IMR-90 (cell line): ENCODE measurements around the gene ZFYVE21. TPM values are rescaled to one million over a fixed set of nuclear protein-coding genes. Genes with fewer than 3 reads are reported as not detected.

ENCODE experiments used
- ATAC-seq: fragments of 200-7000 bp; cut with Tn5 transposase; 2 replicates; pipeline ENCODE4 v1.9.1; 2020; ENCODE audit warnings: low read depth, mild to moderate bottlenecking, moderate library complexity
- BruUV-seq: library from RNA; stranded (reverse); fragments of 400-500 nt; replicated peaks from 2 replicates; lab custom pipeline; 2021; lab: Mats Ljungman, UMichigan
- CTCF ChIA-PET: fragments of 300-600 bp; formaldehyde crosslinking; extraction: SDS; loops from one replicate; lab custom pipeline; 2021; ENCODE audit warnings: antibody characterized with exemption; lab: Yijun Ruan, JAX
- POLR2A ChIA-PET: fragments of 300-600 bp; sonication (Branson Sonifier 250); formaldehyde crosslinking; loops from one replicate; lab custom pipeline; 2022; ENCODE audit warnings: antibody characterized with exemption; ENCODE audit not compliant: unreplicated experiment; lab: Charles Lee
- DNase-seq: peaks from one replicate; pipeline ENCODE4 v3.0.0; 2013
- H2AFZ ChIP-seq: replicated peaks from 2 replicates; pipeline ENCODE3; 2013; ENCODE audit warnings: low read length, mild to moderate bottlenecking; ENCODE audit not compliant: poor library complexity
- H2AK5ac ChIP-seq: 2 replicates; pipeline ENCODE4 v1.6.1; 2013; ENCODE audit warnings: low read depth, low read length, inconsistent platforms
- H2AK9ac ChIP-seq: replicated peaks from 2 replicates; pipeline ENCODE3; 2013; ENCODE audit warnings: mild to moderate bottlenecking, low read depth, low read length, moderate library complexity; ENCODE audit not compliant: poor library complexity
- H2BK120ac ChIP-seq: 2 replicates; pipeline ENCODE4 v1.6.1; 2013; ENCODE audit warnings: low read depth, low read length, inconsistent platforms
- H2BK15ac ChIP-seq: 3 replicates; pipeline ENCODE4 v1.6.1; 2013; ENCODE audit warnings: low read depth, low read length, inconsistent platforms
- H2BK20ac ChIP-seq: 2 replicates; pipeline ENCODE4 v1.6.1; 2013; ENCODE audit warnings: low read depth, mild to moderate bottlenecking, inconsistent platforms, low read length, moderate library complexity
- H2BK5ac ChIP-seq: 2 replicates; pipeline ENCODE4 v1.6.1; 2013; ENCODE audit warnings: mild to moderate bottlenecking, low read depth, low read length, inconsistent platforms; ENCODE audit not compliant: poor library complexity, severe bottlenecking
- H3K14ac ChIP-seq: replicated peaks from 2 replicates; pipeline ENCODE4 v1.6.1; 2013; ENCODE audit warnings: low read depth, low read length, inconsistent platforms
- H3K18ac ChIP-seq: 2 replicates; pipeline ENCODE4 v1.6.1; 2013; ENCODE audit warnings: low read depth, low read length, control low read depth
- H3K23ac ChIP-seq: 2 replicates; pipeline ENCODE4 v1.6.1; 2013; ENCODE audit warnings: low read depth, low read length, inconsistent platforms
- H3K27ac ChIP-seq: 2 replicates; pipeline ENCODE4 v1.5.1; 2013; ENCODE audit warnings: mild to moderate bottlenecking, control low read depth, low read length; ENCODE audit not compliant: insufficient read depth
- H3K27me3 ChIP-seq: 2 replicates; pipeline ENCODE4 v1.6.1; 2013; ENCODE audit warnings: low read length; ENCODE audit not compliant: control insufficient read depth, insufficient read depth
- H3K36me3 ChIP-seq: 2 replicates; pipeline ENCODE4 v1.6.1; 2013; ENCODE audit warnings: low read length, mixed read lengths; ENCODE audit not compliant: control insufficient read depth, insufficient read depth
- H3K4ac ChIP-seq: 2 replicates; pipeline ENCODE4 v1.6.1; 2013; ENCODE audit warnings: low read depth, low read length, inconsistent platforms
- H3K4me1 ChIP-seq: 2 replicates; pipeline ENCODE4 v1.6.1; 2013; ENCODE audit warnings: low read length, mixed read lengths; ENCODE audit not compliant: control insufficient read depth, insufficient read depth
- H3K4me2 ChIP-seq: 2 replicates; pipeline ENCODE4 v1.6.1; 2013; ENCODE audit warnings: low read depth, mild to moderate bottlenecking, control low read depth, low read length, moderate library complexity
- H3K4me3 ChIP-seq: 2 replicates; pipeline ENCODE4 v1.5.1; 2013; ENCODE audit warnings: low read depth, mild to moderate bottlenecking, control low read depth, low read length, moderate library complexity; ENCODE audit not compliant: insufficient read depth
- H3K56ac ChIP-seq: 2 replicates; pipeline ENCODE4 v1.6.1; 2013; ENCODE audit warnings: low read length, inconsistent platforms; ENCODE audit not compliant: insufficient read depth; ENCODE audit errors: extremely low read depth
- H3K79me1 ChIP-seq, 2 experiments: 2 replicates each; pipeline ENCODE4 v1.6.1; 2013; ENCODE audit warnings: low read length in 2 of 2, inconsistent platforms in 1 of 2, low read depth in 1 of 2
- H3K9ac ChIP-seq: 2 replicates; pipeline ENCODE4 v1.6.1; 2013; ENCODE audit warnings: low read depth, low read length, control low read depth
- H3K9me1 ChIP-seq: 2 replicates; pipeline ENCODE4 v1.6.1; 2013; ENCODE audit warnings: low read length, inconsistent platforms; ENCODE audit not compliant: insufficient read depth
- H3K9me3 ChIP-seq: 2 replicates; pipeline ENCODE4 v1.6.1; 2013; ENCODE audit warnings: low read length; ENCODE audit not compliant: control insufficient read depth, insufficient read depth
- H4K20me1 ChIP-seq: 2 replicates; pipeline ENCODE4 v1.6.1; 2013; ENCODE audit warnings: low read length, inconsistent platforms; ENCODE audit not compliant: insufficient read depth
- H4K5ac ChIP-seq: 2 replicates; pipeline ENCODE4 v1.6.1; 2013; ENCODE audit warnings: mild to moderate bottlenecking, low read depth, low read length, control low read depth
- H4K8ac ChIP-seq, 2 experiments: 2 replicates each; pipeline ENCODE4 v1.6.1; 2013; ENCODE audit warnings: low read depth in 2 of 2, low read length in 2 of 2, control low read depth in 1 of 2, inconsistent platforms in 1 of 2
- H4K91ac ChIP-seq: 2 replicates; pipeline ENCODE4 v1.6.1; 2013; ENCODE audit warnings: low read depth, low read length, inconsistent platforms; ENCODE audit not compliant: insufficient read depth
- BHLHE40 ChIP-seq: fragments of 150-350 bp; IDR thresholded peaks from 2 replicates; pipeline ENCODE4 v1.6.1; 2016; ENCODE audit warnings: mild to moderate bottlenecking, low read depth, low read length
- CEBPB ChIP-seq: IDR thresholded peaks from 2 replicates; pipeline ENCODE4 v1.6.1; 2012; ENCODE audit warnings: low read depth, low read length, improper control_type of control experiment
- CHD1 ChIP-seq: IDR thresholded peaks from 2 replicates; pipeline ENCODE4 v1.6.1; 2012; ENCODE audit warnings: low read depth, low read length, improper control_type of control experiment
- FOS ChIP-seq: fragments of 150-350 bp; IDR thresholded peaks from 2 replicates; pipeline ENCODE4 v1.6.1; 2016; ENCODE audit warnings: low read depth, low read length
- MAFK ChIP-seq: IDR thresholded peaks from 2 replicates; pipeline ENCODE4 v1.6.1; 2012; ENCODE audit warnings: low read depth, low read length, improper control_type of control experiment
- MAZ ChIP-seq: IDR thresholded peaks from 2 replicates; pipeline ENCODE4 v1.6.1; 2012; ENCODE audit warnings: low read depth, mild to moderate bottlenecking, low read length, improper control_type of control experiment, moderate library complexity, borderline replicate concordance
- MXI1 ChIP-seq: IDR thresholded peaks from 2 replicates; pipeline ENCODE4 v1.6.1; 2012; ENCODE audit warnings: low read depth, mild to moderate bottlenecking, low read length, moderate library complexity, borderline replicate concordance
- NFE2L2 ChIP-seq: fragments of 150-350 bp; IDR thresholded peaks from 2 replicates; pipeline ENCODE4 v1.6.1; 2016; ENCODE audit warnings: low read depth, mild to moderate bottlenecking, low read length
- POLR2A ChIP-seq: IDR thresholded peaks from 2 replicates; pipeline ENCODE4 v1.6.1; 2012; ENCODE audit warnings: mild to moderate bottlenecking, low read depth, low read length
- RAD21 ChIP-seq: IDR thresholded peaks from 2 replicates; pipeline ENCODE4 v1.6.1; 2012; ENCODE audit warnings: low read length, improper control_type of control experiment
- RCOR1 ChIP-seq: IDR thresholded peaks from 2 replicates; pipeline ENCODE4 v1.6.1; 2012; ENCODE audit warnings: mild to moderate bottlenecking, low read length, improper control_type of control experiment; ENCODE audit not compliant: insufficient replicate concordance
- RFX5 ChIP-seq: IDR thresholded peaks from 2 replicates; pipeline ENCODE4 v1.8.0; 2012; ENCODE audit warnings: low read depth, mild to moderate bottlenecking, low read length, moderate library complexity
- SMC3 ChIP-seq: fragments of 150-350 bp; IDR thresholded peaks from 2 replicates; pipeline ENCODE4 v1.6.1; 2016; ENCODE audit warnings: low read depth, mild to moderate bottlenecking, antibody characterized with exemption, low read length, moderate library complexity
- WGBS, 2 experiments: methylation state at CpG; one replicate each; pipeline versions ENCODE4 v1.1.5 to v1.1.7; 2013; ENCODE audit warnings: missing lambda C conversion rate in 2 of 2; ENCODE audit not compliant: insufficient read length in 1 of 2; ENCODE audit errors: extremely low coverage in 2 of 2; 5-methylcytosine and 5-hydroxymethylcytosine counted together
- dilution Hi-C: fragments of 300-500 bp; cut with HindIII; formaldehyde crosslinking; loops from one replicate; pipeline ENCODE4 v1.14.3; 2018; ENCODE audit warnings: low sequenced_read_pairs; ENCODE audit not compliant: unreplicated experiment
- in situ Hi-C: fragments of 300-500 bp; cut with MboI; formaldehyde crosslinking; loops from 3 replicates; pipeline ENCODE4 v1.14.3; 2019; ENCODE audit warnings: low sequenced_read_pairs, inconsistent platforms, mixed read lengths
- intact Hi-C: fragments of 100-400 bp; cut with micrococcal nuclease; formaldehyde crosslinking; loops from 2 replicates; pipeline ENCODE4 v1.10.0; 2022
- polyA plus RNA-seq, 3 experiments: library from polyadenylated mRNA; depleted of rRNA; stranded (reverse); fragments of >200 nt; gene quantifications; 2 replicates each; pipeline ENCODE4 v1.2.3, GENCODE V29; 2012; ENCODE audit warnings: low replicate concordance in 1 of 3
- total RNA-seq: library from RNA; depleted of rRNA; stranded (reverse); fragments of >200 nt; gene quantifications from 2 replicates; pipeline ENCODE4 v1.2.3, GENCODE V29; 2012
- TF ChIP-seq, protein P1 (sequence below): conservative IDR thresholded peaks from 2 replicates; pipeline ENCODE4 v1.5.1; 2012; ENCODE audit warnings: mild to moderate bottlenecking, low read depth, low read length, improper control_type of control experiment
- TF ChIP-seq, protein P2 (sequence below): fragments of 150-350 bp; IDR thresholded peaks from 2 replicates; pipeline ENCODE4 v1.6.1; 2017; ENCODE audit warnings: mild to moderate bottlenecking, antibody characterized with exemption, low read length, low read depth
- TF ChIP-seq, protein P3 (sequence below): fragments of 150-350 bp; IDR thresholded peaks from 2 replicates; pipeline ENCODE4 v1.6.1; 2016; ENCODE audit warnings: low read depth, mild to moderate bottlenecking, low read length, moderate library complexity, borderline replicate concordance

Gene ZFYVE21
- total and polyA plus RNA-seq, 2 of the 4 experiments (the other 2 are of a cell fraction) = 41.2 to 89.2 TPM

DNA sequence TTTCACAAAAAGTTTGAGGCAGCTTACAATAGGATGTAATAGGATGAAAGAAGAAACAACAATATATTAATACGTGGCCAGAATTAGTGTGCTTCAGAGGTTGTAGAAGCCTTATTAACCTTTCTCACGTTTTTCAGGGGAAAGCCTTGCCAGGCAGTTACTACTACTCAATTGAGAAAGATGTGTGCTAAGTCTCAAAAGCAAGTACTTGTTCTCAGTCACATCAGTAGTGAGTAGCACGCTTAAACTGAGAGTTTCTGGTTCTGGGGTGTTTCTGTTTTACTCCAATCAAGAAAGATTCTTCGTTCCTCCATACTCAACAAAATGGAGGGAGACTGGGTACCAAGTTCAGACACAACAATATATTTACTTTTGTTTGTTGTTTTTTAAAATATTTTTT is 47.9 kb upstream of the ZFYVE21 start:
- dilution Hi-C loops (no loop called here), intact Hi-C loops (no loop called here), in situ Hi-C loops (no loop called here)
- Histone ChIP-seq H2AFZ (no peak overlapping the region), H3K27ac (no peak overlapping the region), H3K56ac (no peak overlapping the region), H2BK120ac (no peak overlapping the region), H3K9me3 (no peaks in the 10 kb centered on the region), H4K91ac (no peak overlapping the region), H2AK5ac (no peak overlapping the region), H2AK9ac (no peak overlapping the region), H3K23ac (no peak overlapping the region), H3K36me3 (peaks cover 49% of the 10 kb centered on the region), H2BK15ac (no peak overlapping the region), H2BK20ac (no peak overlapping the region), H4K8ac (no peak overlapping the region), H3K4ac (no peak overlapping the region), H3K79me1 (peaks cover 27 to 67% of the 10 kb centered on the region in 2 experiments), H4K20me1 (peaks cover 15% of the 10 kb centered on the region), H3K4me3 (no peak overlapping the region), H3K4me2 (no peak overlapping the region), H3K9ac (no peak overlapping the region), H3K9me1 (peaks cover 10% of the 10 kb centered on the region), H4K5ac (no peak overlapping the region), H3K27me3 (no peaks in the 10 kb centered on the region), H2BK5ac (no peak overlapping the region), H3K4me1 (peaks cover 13% of the 10 kb centered on the region), H3K18ac (no peak overlapping the region), H3K14ac (no peak overlapping the region)
- ChIA-PET POLR2A (no interaction called here), CTCF (interaction anchor here (0.6 kb wide), 1 partner anchor 39 kb away, joined by 11 read pairs; no protein-coding TSS in a partner anchor)
- WGBS, 2 experiments = no CpG with 5 or more reads among the region's 4 CpGs
- no TSS peak for BruUV-seq
- no peak for DNase-seq
- ATAC-seq = no peak
- no peak for TF ChIP-seq CEBPB
- TF ChIP-seq BHLHE40 = no peak
- TF ChIP-seq, protein P1, sequence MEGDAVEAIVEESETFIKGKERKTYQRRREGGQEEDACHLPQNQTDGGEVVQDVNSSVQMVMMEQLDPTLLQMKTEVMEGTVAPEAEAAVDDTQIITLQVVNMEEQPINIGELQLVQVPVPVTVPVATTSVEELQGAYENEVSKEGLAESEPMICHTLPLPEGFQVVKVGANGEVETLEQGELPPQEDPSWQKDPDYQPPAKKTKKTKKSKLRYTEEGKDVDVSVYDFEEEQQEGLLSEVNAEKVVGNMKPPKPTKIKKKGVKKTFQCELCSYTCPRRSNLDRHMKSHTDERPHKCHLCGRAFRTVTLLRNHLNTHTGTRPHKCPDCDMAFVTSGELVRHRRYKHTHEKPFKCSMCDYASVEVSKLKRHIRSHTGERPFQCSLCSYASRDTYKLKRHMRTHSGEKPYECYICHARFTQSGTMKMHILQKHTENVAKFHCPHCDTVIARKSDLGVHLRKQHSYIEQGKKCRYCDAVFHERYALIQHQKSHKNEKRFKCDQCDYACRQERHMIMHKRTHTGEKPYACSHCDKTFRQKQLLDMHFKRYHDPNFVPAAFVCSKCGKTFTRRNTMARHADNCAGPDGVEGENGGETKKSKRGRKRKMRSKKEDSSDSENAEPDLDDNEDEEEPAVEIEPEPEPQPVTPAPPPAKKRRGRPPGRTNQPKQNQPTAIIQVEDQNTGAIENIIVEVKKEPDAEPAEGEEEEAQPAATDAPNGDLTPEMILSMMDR = no peak
- TF ChIP-seq RFX5 = no peak
- no peak for TF ChIP-seq NFE2L2
- TF ChIP-seq, protein P2, sequence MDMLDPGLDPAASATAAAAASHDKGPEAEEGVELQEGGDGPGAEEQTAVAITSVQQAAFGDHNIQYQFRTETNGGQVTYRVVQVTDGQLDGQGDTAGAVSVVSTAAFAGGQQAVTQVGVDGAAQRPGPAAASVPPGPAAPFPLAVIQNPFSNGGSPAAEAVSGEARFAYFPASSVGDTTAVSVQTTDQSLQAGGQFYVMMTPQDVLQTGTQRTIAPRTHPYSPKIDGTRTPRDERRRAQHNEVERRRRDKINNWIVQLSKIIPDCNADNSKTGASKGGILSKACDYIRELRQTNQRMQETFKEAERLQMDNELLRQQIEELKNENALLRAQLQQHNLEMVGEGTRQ = no peak
- TF ChIP-seq POLR2A = no peak
- TF ChIP-seq, protein P3, sequence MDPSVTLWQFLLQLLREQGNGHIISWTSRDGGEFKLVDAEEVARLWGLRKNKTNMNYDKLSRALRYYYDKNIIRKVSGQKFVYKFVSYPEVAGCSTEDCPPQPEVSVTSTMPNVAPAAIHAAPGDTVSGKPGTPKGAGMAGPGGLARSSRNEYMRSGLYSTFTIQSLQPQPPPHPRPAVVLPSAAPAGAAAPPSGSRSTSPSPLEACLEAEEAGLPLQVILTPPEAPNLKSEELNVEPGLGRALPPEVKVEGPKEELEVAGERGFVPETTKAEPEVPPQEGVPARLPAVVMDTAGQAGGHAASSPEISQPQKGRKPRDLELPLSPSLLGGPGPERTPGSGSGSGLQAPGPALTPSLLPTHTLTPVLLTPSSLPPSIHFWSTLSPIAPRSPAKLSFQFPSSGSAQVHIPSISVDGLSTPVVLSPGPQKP = no peak
- TF ChIP-seq FOS = no peak
- TF ChIP-seq MAZ = no peak
- no peak for TF ChIP-seq SMC3
- no peak for TF ChIP-seq MAFK
- TF ChIP-seq CHD1 = no peak
- TF ChIP-seq RAD21 = no peak
- no peak for TF ChIP-seq MXI1
- TF ChIP-seq RCOR1 = no peak
